Measurements from ENCODE around the gene DLGAP4.
A peak's percentile ranks its signal among the peaks of the same experiment; 100 is the strongest.

The DLGAP4 gene

DNA sequence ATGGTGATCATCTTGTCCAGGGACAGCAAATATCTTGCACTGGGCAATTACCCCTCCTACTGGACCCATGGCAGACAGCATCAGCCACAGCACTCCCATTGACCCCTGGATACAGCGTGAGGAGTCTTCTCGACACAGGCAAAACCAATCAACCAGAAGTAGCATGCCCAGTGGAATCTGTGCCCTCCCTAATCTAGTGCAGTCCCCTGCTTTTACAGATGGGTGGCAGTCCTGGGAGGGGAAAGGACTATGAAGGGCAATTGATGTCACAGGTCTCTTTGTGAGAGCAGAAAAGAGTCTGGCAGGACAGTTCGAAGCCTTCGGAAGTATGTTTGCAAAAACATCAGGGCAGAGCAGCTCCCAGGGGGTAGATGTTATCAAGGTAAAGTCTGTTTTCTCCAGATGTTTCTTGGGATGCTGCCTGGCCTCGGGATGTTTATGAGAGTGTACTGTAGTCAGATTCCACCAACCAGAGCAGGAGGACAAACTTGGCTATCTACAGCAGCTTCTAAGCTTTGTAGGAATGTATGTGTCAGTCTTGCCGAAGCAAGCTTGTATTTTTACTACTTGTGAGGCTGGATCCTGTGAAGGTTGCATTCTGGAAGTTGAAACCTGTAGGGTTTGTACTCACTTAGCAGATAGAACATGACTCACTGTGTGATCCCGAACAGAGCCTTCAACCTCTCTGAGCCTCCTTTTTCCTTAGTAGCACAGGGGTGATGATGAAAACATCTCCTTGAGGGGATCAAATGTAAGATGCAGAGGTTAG lies 172.2 kb downstream of the DLGAP4 start:
- no peak for DNase-seq (ENCODE audit: low spot score)

DNA sequence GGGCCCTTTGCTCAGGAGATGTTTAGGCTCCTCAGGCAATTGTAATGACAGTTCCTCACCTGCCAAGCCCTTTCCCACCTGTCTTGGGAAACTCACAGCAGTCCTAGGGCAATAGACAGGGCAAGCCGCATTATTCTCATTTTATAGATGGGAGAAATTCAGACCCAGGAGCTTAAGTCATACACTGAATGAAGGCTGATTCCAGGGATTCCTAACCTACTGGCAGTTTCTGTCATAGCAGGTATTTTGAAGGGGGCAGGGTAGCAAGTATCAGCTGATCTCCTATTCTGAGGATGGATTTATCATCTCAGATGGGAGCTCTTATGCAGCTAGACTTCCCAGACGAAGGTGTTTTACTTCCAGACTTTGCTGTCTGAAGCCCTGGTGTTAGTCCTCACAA lies 173.8 kb downstream of the DLGAP4 start:
- DNase-seq (ENCODE audit: low spot score) = no peak

DNA sequence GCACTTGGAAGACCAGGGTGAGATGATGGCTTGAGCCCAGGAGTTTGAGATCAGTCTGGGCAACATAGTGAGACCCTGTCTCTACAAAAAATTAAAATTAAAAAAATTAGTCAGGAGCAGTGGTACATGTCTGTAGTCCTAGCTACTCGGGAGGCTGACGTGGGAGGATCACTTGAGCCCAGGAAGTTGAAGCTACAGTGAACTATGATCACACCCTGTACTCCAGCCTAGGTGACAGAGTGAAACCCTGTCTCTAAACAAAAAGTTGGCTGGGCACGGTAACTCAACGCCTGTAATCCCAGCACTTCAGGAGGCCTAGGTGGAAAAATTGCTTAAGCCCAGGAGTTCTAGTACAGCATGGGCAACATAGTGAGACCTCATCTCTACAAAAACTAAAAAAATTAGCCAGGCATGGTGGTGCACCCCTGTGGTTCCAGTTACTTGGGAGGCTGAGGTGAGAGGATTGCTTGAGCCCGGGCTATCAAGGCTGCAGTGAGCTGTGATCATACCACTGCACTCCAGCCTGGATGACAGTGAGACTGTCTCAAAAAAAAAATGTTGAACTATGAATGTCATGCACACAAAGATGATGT lies 174.4 kb downstream of the DLGAP4 start:
- no peak for DNase-seq (ENCODE audit: low spot score)

DNA sequence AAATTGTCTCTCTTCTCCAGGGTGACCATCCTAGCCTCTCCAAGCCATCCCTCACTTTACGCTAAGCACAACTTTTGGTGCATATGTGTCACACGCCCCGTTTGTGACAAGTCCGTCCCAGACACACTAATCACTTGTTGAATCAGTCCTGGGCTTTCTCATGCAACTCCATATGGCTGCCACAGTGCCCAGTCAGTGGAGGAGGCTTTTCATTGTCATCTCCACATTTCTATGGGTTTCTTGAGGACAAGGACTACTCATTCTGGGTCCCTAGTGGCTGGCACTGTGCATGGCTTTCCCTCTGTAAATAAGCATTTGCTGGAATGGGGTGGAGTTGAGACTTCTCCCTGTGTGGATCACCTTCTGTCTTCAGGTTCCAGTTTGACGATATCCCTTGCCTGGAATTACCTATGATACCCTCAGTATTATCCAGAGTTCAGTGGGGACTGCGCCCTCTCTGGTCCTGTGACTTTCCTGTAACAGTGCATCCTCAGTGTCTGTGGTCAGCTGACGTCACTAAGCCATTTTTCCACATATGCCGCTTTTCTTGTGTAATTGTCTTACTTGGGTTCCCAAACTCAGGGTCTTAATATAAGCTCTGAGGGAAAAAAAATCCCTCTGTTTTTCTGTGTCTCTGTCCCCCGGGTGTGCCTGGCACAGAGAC lies 175.4 kb downstream of the DLGAP4 start:
- DNase-seq (ENCODE audit: low spot score) = no peak

DNA sequence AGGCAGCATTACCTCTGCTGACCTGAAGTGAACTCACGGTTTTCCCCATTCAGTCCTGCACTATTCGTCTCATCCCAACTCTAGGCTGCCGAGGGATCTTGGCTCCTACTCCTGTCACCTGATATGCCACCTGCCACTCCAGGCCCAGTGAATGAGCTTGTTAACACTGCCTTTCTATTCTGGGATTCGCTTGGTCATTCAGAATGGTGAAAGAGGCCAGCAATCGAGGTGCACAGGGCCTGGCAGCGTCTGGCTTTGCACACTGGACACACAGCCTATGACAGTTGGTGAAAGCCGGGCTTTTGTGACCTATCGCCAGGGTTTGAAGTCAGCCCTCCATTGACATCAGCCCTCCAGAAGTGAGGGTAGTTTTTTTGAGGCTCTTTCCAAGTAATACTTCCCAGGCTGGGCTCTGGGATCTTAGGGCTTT lies 175.9 kb downstream of the DLGAP4 start:
- no peak for DNase-seq (ENCODE audit: low spot score)

DNA sequence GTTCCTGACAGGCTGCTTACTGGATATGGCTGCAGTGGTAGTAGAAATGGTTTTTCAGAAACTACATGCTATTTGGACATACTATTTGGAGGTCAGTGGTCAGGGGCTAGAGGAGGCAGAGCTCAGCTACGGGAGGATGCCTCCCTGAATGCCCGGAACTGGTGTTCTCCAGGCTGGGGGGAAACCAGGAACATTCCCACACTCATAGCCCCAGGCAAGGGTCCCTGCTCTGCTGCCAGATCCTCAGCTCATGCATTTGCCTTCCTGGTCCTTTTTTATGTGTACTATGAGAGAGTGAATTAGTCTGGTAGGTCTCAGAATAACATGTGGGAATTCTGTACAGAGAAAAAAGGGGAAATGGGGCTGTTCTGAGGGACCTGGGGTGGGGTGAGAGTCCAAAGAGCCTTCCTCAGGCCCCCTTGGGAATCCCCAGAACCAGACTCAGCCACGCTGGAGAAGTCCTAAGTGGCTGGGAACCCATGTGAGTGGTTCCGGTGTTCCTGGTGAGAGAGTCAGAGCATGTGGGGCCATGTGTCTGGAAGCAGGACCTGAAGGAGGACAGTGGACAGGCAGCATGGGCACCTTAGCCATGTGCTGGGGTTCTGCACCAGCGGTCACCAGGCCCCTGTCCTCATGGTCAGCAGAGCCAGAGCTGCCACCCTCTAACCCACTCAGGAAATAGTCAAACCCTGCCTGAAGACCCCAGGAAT lies 177.2 kb downstream of the DLGAP4 start:
- no peak for DNase-seq (ENCODE audit: low spot score)

DNA sequence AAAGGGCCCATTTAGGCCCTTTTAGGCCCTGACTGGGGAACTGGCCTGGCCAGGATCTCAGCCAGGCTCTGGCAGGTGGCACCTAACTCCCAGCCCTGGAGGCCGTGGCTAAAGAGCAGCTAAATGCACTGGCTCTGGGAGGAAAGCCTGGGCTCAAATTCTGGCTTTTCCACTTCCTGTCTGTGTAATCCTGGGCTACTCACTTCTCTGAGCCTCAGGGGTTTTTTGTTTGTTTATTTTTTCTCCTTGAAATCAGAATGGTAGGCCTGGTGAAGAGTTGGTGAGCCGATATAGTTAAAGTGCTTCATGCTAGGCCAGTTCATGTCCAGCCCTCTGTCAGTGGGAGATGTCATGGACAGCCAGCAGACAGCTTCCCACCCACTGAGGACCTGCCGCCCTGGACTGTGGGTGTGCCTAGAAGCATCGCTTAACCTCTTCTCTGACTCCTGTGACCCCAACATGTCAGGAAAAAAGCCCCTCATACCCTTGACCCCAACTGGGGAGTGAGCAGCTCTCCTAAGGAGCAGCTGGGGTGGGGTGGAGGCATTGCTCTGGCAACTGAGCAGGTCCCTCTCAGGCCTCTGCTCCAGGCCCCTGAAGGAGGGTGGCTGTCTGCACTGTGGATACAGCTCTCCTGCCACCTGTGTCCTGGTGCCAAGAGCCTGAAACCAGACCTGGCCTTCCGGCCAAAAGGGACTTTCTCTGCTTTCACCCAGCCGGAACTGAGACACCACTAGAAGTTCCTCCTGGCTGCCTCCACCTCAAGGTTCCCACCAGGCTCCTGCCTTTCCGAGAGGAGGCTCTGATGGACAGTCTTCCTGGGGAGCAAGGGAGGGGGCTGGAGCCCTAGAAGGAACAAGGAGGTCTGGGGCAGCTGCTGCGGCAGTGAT lies 178.0 kb downstream of the DLGAP4 start:
- DNase-seq (ENCODE audit: low spot score) = no peak

DNA sequence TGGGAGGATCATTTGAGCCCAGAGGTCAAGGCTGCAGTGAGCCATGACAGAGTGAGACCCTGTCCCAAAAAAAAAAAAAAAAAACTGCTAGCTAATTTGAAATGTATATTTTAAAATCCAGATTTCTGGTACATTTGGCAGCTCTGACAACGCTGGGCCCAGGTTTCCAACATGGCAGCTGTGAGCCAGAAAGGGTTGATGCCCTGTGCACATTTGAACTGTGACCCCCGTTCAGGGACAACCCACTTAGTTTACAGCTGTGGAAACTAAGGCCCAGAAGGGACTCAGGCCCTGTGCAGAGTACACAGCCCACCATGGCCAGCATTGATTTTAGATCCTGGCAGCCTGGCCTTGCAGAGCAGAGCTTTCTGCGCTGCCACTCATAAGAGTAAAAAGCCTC lies 179.1 kb downstream of the DLGAP4 start:
- DNase-seq (ENCODE audit: low spot score) = no peak

DNA sequence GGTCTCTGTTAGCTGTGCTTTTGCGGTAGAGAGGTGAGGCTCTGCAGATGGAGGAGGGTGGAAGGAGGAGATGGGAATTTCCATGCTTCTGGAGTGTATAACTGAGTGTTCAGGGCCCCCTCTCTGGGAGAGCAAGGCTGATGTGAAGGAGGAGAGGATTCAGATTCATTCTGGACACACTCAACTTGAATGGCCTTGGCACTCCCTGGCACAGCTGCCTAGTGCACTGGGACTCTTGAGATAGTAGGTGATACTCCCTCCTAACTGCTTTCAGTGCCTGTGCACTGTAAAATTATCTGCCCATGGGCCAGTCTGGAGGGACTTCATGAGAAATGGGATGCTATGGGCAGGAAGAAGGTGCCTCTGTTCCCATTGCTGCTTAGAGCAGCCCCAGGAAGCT lies 180.9 kb downstream of the DLGAP4 start:
- DNase-seq (ENCODE audit: low spot score) = no peak

DNA sequence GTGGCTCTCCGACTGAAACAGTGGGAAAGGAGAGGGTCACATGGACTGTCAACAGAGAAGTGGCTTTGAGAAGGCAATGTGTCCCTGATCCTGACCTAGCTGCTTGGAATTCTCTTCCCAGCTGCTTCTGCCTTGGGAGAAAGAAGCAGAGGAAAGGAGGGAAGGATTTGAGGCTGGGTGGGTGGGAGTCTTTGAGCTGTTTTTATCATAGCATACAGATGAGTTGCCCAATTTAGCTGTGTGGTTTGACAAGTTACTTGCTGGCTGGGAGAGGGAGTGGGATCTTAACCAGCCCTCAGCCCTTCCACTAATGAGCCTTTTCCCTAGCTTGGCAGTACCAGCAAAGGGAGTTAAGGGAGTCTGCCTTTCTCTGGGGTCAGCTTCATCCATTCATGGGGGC lies 184.1 kb downstream of the DLGAP4 start:
- no peak for DNase-seq (ENCODE audit: low spot score)

DNA sequence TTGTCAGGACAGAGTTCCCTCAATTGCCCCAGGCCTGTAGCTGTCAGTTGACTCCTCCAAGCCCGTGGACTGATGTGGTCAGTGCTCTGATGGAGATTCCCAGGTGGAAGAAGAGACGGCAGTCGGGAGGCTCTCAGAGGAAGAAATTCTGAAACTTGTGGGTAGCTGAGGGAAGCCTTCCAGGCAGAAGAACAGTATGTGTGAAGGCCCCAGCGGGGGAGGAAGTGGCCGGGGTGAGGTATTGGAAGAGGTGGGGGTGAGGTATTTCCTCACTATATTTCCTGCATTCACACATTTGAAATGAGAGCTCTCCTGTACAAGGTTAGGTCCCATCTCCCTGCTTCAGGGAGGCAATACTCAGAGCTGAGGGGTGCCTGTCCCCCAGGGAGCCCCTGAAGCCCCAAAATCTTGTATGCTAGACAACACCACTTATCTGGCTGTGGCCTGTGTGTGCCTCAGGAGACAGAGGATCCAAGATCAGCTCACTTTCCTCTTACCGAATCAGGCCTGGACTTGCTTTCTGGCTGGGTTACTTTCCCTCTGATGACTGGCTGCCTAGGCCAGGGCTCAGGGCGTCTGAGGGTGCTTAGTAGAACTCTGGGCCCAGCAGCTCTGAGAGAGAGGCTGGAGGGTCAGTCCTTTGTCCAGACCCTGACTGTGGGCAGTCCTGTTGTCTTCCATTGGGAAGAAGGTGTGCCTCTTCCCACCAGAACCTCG lies 185.9 kb downstream of the DLGAP4 start:
- DNase-seq (ENCODE audit: low spot score) = peak; percentile 59

DNA sequence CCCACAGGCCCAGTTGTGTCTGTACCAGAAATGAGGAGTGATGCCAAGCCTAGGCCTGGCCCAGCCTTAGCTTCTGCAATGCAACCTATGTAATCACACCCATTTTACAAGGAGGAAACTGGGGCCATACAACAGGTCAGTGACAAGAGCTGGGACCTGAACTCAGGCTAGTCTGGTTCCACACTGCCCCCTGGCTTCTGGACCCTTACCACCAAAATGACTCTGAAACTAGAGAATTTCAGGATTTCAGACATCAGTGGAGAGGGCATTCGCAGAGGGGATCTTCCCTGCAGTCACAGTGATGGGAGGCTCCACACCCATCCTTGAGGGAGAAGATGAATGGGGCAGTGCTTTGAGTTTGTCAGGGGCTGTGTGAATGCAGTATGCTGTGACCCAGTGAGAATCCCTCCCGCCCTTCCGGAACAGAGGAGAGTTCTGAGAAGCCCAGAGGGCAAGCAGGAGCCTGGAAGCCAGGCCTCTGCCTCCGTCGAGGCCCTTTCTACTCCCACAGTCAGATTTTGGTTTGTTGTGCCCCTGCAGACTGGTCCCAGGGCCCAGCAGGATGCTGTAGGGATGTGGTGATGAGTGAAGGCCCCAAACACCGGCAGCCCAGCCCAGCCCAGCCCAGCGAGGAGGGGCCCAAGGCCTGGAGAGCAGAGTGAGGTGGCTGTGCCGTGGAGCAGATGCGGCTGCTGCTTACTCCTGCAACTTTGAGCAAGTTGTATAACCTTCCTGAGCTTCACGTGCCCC lies 187.1 kb downstream of the DLGAP4 start:
- DNase-seq (ENCODE audit: low spot score) = peak; percentile 17

DNA sequence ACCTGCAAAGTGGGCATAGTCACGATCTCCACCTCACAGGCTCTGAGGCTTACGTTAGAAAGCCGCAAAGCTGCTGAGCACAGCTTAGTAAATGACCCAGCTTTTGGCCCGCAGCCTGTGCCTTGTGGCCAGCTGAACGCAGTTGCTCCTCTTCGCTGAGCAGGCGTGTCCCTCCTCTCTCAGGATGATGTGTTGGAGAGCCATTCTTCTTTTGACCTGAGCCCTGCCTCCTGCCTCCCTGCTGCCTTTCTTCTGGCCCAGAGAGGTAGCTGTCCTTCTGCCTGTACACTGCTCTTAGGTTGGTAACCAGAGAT lies 187.6 kb downstream of the DLGAP4 start:
- DNase-seq (ENCODE audit: low spot score) = no peak

DNA sequence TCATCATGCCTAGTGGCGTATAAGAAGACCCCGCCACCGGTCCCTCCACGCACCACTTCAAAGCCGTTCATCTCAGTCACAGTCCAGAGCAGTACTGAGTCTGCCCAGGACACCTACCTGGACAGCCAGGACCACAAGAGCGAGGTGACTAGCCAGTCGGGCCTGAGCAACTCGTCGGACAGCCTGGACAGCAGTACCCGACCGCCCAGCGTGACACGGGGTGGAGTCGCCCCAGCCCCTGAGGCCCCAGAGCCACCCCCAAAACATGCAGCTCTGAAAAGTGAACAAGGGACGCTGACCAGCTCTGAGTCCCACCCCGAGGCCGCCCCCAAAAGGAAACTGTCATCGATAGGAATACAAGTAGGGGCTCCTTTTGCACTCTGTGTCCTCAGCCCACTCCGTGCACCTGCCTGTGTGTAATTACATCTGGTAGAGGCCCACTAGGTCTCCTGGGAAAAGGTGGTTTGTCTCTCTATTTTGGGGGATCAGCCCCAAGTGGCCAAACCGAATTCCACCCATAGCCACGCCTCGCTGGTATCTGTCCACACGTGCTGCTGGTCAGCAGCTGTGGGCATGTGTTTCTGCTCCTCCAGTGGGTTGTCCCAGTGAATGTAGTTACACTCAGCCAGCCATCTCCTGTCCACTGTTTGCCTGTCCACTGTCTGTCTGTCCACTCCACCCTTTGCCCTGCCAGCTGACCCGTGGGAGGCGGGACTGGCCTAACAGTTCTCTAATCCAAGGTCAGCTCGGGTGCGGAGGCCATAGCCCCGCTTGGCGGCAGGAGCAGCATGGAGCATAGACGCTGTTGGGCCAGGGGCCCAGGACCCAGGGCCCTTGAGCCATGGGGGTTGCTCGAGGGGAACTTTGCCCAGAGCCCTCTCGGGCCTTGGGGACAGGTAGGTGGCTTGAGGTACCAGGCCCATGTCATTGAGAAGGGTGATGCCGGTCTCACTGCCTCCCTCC lies 190.8 kb downstream of the DLGAP4 start:
- no peak for DNase-seq (ENCODE audit: low spot score)

DNA sequence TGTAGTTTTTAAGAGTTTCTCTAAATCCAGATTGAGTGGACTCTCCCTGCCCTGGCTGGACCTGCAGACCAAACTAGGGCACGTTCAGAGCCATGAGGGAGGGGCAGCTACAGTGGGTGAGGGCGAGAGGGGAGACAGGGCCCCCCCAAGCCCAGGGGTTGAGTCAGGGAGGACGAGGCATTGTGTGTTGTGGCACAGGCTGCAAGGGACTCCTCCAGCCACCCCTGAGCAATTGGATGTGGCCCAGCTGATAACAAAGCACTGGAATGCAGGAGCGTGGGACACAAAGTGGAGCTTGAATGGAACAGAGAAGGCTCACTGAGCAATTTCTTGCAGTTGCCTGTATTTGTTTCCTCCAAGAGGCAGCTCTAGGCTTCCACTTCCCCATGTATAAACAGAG lies 191.7 kb downstream of the DLGAP4 start:
- no peak for DNase-seq (ENCODE audit: low spot score)

DNA sequence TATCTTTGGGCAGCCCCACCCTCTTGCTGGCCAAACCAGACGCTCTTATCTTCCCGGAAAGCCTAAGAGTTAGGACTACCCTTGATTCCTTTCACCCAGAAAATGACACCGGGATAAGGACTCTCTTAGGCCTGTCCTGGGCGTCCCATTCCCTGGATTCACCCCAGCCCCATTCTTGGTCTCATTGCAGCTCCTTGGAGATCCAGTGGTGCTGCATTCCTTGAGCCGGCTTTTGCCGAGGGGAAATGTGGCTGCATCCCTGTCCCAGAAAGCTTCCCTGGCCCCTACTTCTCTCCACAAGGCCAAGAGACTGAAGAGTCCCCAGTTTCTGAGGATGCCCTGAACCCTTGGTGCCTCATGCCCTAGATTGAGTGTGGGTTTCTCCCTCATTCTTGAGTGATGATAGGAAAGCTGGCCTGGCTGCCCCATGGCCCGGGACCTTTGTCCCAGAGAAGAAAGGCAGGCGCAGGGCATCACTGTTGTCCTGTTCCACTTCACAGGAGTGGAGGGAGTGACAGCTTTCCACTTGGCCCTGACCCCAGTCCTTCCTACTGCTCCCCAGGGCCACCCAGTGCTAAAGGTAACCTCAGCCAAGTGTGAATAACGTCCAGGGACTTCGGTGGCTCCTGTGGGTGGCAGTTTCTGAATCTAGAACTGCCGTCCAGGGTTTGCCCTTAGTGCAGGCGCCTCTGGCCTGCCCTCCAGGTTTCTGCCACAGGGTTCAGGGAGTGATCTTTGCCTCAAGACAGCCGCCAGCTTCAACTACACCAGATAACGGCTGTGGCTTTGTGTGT lies 192.4 kb downstream of the DLGAP4 start:
- DNase-seq (ENCODE audit: low spot score) = no peak

DNA sequence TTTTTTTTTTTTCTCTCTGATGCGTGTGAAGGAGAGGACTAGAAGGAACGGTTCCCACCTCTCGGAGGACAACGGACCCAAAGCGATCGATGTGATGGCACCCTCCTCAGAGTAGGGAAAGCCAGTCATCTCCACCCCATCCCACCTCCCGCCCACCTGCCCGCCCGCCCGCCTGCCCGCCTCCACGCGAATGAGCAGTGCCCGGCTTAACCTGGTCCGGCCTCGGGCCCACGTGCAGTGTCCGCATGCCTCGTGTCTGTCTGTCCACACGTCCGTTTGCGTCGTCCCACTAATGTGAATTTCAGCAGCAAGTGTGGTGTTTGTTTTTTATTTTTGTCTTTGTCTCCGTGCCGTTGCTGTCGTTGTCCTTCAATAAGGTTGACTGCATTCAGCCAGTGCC lies 193.1 kb downstream of the DLGAP4 start:
- no peak for DNase-seq (ENCODE audit: low spot score)

DNA sequence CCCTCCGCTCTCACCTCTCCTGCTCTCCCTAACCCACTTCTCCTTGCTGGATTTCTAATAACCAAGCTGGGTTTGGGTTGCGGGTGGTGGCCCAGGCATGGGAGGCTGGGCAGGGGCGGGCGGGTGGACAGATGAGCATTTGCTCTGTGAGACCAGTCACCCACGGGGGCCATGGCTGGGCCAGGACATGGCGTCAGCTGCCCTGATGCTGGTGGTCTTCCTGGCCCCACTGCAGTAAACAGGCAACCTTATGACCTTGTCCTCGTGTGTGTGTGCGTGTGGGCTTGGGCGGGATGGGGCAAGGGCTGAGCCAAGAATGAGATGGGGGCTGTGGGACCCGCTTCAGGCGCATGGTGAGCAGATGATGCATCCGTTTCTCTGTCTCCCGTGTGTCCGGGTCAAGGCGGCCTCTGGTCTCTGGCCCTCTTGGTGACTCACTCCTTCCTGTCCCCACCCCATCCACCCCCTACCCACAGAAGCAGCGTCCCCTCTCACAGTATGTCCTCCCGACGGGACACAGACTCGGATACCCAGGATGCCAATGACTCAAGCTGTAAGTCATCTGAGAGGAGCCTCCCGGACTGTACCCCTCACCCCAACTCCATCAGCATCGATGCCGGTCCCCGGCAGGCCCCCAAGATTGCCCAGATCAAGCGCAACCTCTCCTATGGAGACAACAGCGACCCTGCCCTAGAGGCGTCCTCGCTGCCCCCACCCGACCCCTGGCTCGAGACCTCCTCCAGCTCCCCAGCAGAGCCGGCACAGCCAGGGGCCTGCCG lies 193.8 kb downstream of the DLGAP4 start:
- DNase-seq (ENCODE audit: low spot score) = no peak
